K562 (cell line): ENCODE data around the gene PTPRM. TPM values are rescaled to one million over a fixed set of nuclear protein-coding genes. Genes with fewer than 3 reads are reported as not detected.

Experiments
- ATAC-seq: fragments of 200-7000 bp; cut with Tn5 transposase; 3 replicates; pipeline ENCODE4 v1.9.1; 2020; ENCODE audit warnings: moderate library complexity
- BruUV-seq: library from RNA; stranded (reverse); fragments of 400-500 nt; replicated peaks from 2 replicates; lab custom pipeline; 2021; lab: Mats Ljungman, UMichigan
- CTCF ChIA-PET: fragments of 300-600 bp; formaldehyde crosslinking; extraction: SDS; loops from one replicate; lab custom pipeline; 2021; ENCODE audit warnings: low intra/inter-chr PET ratio; lab: Yijun Ruan, JAX
- POLR2A ChIA-PET: fragments of 300-600, 350-650 bp; sonication (Branson Sonifier 250); formaldehyde crosslinking; extraction: SDS; loops from one replicate; lab custom pipeline; 2021; ENCODE audit warnings: antibody characterized with exemption, inconsistent platforms; lab: Yijun Ruan, JAX
- DNase-seq, 4 experiments: peaks; one replicate each; pipeline versions ENCODE4 v3.0.0 to v3.0.0-alpha.2; 2011 to 2018; ENCODE audit warnings: low spot score in 3 of 4, mixed read lengths in 3 of 4; ENCODE audit errors: extremely low read depth in 1 of 4
- FAIRE-seq: peaks from 2 replicates; lab custom pipeline; 2011; peaks lifted over from hg19 to GRCh38; lab: Jason Lieb, UNC
- H2AFZ ChIP-seq: 2 replicates; pipeline ENCODE4 v1.6.0; 2011; ENCODE audit warnings: low read depth, low read length, control low read depth, inconsistent platforms
- H3K27ac ChIP-seq: fragments of 200-600 bp; 3 replicates; pipeline ENCODE4 v1.8.0; 2011; ENCODE audit warnings: low read depth, mild to moderate bottlenecking, control low read depth, inconsistent platforms, low read length, moderate library complexity, mixed read lengths; ENCODE audit errors: extremely low read depth
- H3K27me3 ChIP-seq, 2 experiments: fragments of 300-600 bp in 1 of 2; 2 replicates in 1 of 2; 3 replicates in 1 of 2; pipeline versions ENCODE4 v1.6.0 to v1.8.0; 2011; ENCODE audit warnings: inconsistent platforms in 2 of 2, low read length in 2 of 2, mild to moderate bottlenecking in 1 of 2, mixed read lengths in 1 of 2, moderate library complexity in 1 of 2; ENCODE audit not compliant: control insufficient read depth in 2 of 2, insufficient read depth in 2 of 2
- H3K36me3 ChIP-seq: fragments of 300-600 bp; 3 replicates; pipeline ENCODE4 v1.8.0; 2011; ENCODE audit warnings: mild to moderate bottlenecking, low read length, inconsistent platforms; ENCODE audit not compliant: control insufficient read depth, insufficient read depth
- H3K4me1 ChIP-seq, 2 experiments: fragments of 200-600 bp in 1 of 2; replicated peaks in 1 of 2; 2 replicates in 1 of 2; 3 replicates in 1 of 2; pipeline versions ENCODE4 v1.5.1 to v1.8.0; 2011; ENCODE audit warnings: inconsistent platforms in 2 of 2, low read length in 2 of 2, mild to moderate bottlenecking in 1 of 2, mixed read lengths in 1 of 2, moderate library complexity in 1 of 2; ENCODE audit not compliant: control insufficient read depth in 2 of 2, insufficient read depth in 2 of 2
- H3K4me2 ChIP-seq: 2 replicates; pipeline ENCODE4 v1.6.1; 2011; ENCODE audit warnings: low read length, control low read depth, inconsistent platforms, mixed read lengths; ENCODE audit not compliant: insufficient read depth
- H3K4me3 ChIP-seq: fragments of 200-600 bp; sonication (generic), shearing (Covaris generic); 2 replicates; pipeline ENCODE4 v1.5.1; 2016; ENCODE audit warnings: control low read depth, inconsistent platforms
- H3K79me2 ChIP-seq: fragments of 200-600 bp; 3 replicates; pipeline ENCODE4 v1.8.0; 2011; ENCODE audit warnings: low read length, inconsistent platforms; ENCODE audit not compliant: control insufficient read depth, insufficient read depth
- H3K9ac ChIP-seq, 2 experiments: 2 replicates each; pipeline versions ENCODE4 v1.6.0 to v1.6.1; 2011; ENCODE audit warnings: low read depth in 2 of 2, low read length in 2 of 2, control low read depth in 1 of 2, inconsistent platforms in 1 of 2, mild to moderate bottlenecking in 1 of 2, mixed read lengths in 1 of 2; ENCODE audit not compliant: insufficient read depth in 1 of 2
- H3K9me1 ChIP-seq: one replicate; pipeline ENCODE4 v1.6.0; 2011; ENCODE audit warnings: inconsistent platforms, mild to moderate bottlenecking, low read length, moderate library complexity; ENCODE audit not compliant: control insufficient read depth, insufficient read depth
- H3K9me3 ChIP-seq: replicated peaks from 2 replicates; pipeline ENCODE4 v1.5.1; 2011; ENCODE audit warnings: low read depth, low read length, inconsistent platforms; ENCODE audit not compliant: control insufficient read depth, insufficient read depth
- H4K20me1 ChIP-seq: replicated peaks from 2 replicates; pipeline ENCODE4 v1.6.1; 2011; ENCODE audit warnings: low read length, inconsistent platforms, mixed read lengths; ENCODE audit not compliant: control insufficient read depth, insufficient read depth
- ARID2 ChIP-seq: fragments of 450-650 bp; IDR thresholded peaks from 2 replicates; pipeline ENCODE4 v1.6.1; 2017; ENCODE audit warnings: antibody characterized with exemption, mild to moderate bottlenecking
- BRD4 ChIP-seq: fragments of 200-600 bp; sonication (generic); IDR thresholded peaks from 2 replicates; pipeline ENCODE4 v1.6.1; 2017; ENCODE audit warnings: inconsistent platforms
- CEBPG ChIP-seq, 3 experiments: fragments of 200-800 bp in 1 of 3; sonication (Bioruptor generic) in 1 of 3; sonication (generic) in 1 of 3; formaldehyde crosslinking in 1 of 3; IDR thresholded peaks in 2 of 3; conservative IDR thresholded peaks in 1 of 3; 2 replicates each; pipeline versions ENCODE4 v1.6.1 to v1.8.0; 2016 to 2022; ENCODE audit warnings: missing compliant biosample characterization in 2 of 3, missing genetic modification characterization in 2 of 3, mild to moderate bottlenecking in 1 of 3, missing genetic modification reagents in 1 of 3
- EZH2 ChIP-seq: IDR thresholded peaks from 2 replicates; pipeline ENCODE4 v1.6.1; 2012; ENCODE audit warnings: low read depth, mild to moderate bottlenecking, inconsistent platforms, low read length, borderline replicate concordance
- RNF2 ChIP-seq: sonication (generic); IDR thresholded peaks from 2 replicates; pipeline ENCODE4 v1.6.1; 2016
- WGBS: fragments of 100-300 bp; shearing (Covaris generic); methylation state at CpG from one replicate; pipeline ENCODE4 v1.1.6; 2016; ENCODE audit warnings: low coverage, mixed read lengths; ENCODE audit not compliant: insufficient coverage; ENCODE audit errors: missing lambda C conversion rate; 5-methylcytosine and 5-hydroxymethylcytosine counted together
- in situ Hi-C: fragments of 300-500 bp; cut with MboI; formaldehyde crosslinking; loops from 4 replicates; pipeline ENCODE4 v1.15.0; 2018; ENCODE audit warnings: inconsistent platforms, mixed read lengths
- intact Hi-C: fragments of 100-400 bp; cut with micrococcal nuclease; formaldehyde crosslinking; loops from 2 replicates; pipeline ENCODE4 v1.14.2; 2022
- polyA plus RNA-seq, 8 experiments: library from polyadenylated mRNA; depleted of rRNA in 4 of 8; stranded (reverse) in 5 of 8; unstranded in 3 of 8; fragments of >200 nt; fragmentation: Nextera tagmentation in 2 of 8; fragmentation: Illumina TruSeq in 1 of 8; extraction: Ambion mirVana in 2 of 8; extraction: Trizol in 1 of 8; gene quantifications; 2 replicates each; pipeline versions ENCODE4 v1.2.1 to v1.2.3, GENCODE V29; 2011 to 2014; ENCODE audit warnings: inconsistent platforms in 1 of 8, missing spikeins in 1 of 8
- total RNA-seq, 7 experiments: library from RNA; depleted of rRNA in 6 of 7; stranded (reverse); fragments of >200 nt in 6 of 7; fragmentation: Illumina TruSeq in 2 of 7; extraction: Trizol in 2 of 7; gene quantifications; 2 replicates each; pipeline versions ENCODE4 v1.2.1 to v1.2.3, GENCODE V29; 2011 to 2021; ENCODE audit warnings: low replicate concordance in 1 of 7
- TF ChIP-seq, protein P1 (sequence below), 2 experiments: fragments of 200-800 bp in 1 of 2; sonication (Bioruptor generic) in 1 of 2; sonication (generic) in 1 of 2; formaldehyde crosslinking in 1 of 2; IDR thresholded peaks in 1 of 2; conservative IDR thresholded peaks in 1 of 2; 2 replicates each; pipeline versions ENCODE4 v1.5.0 to v1.6.1; 2016 to 2020; ENCODE audit warnings: missing compliant biosample characterization in 1 of 2, missing genetic modification characterization in 1 of 2, missing genetic modification reagents in 1 of 2
- TF ChIP-seq, protein P2 (sequence below): sonication (generic); formaldehyde crosslinking; IDR thresholded peaks from 2 replicates; pipeline ENCODE4 v1.8.0; 2022; ENCODE audit warnings: missing genetic modification reagents, mild to moderate bottlenecking, moderate library complexity, borderline replicate concordance
- TF ChIP-seq, protein P3 (sequence below): fragments of 450-650 bp; IDR thresholded peaks from 2 replicates; pipeline ENCODE4 v1.6.1; 2016; ENCODE audit warnings: antibody characterized with exemption

PTPRM gene
- total and polyA plus RNA-seq, 9 of the 15 experiments (the other 6 are each of a cell fraction or from before 2014, with no cell fraction given), result 0.03 to 0.16 (median 0.08) TPM; not detected in 3

- H2AFZ ChIP-seq, result no peak overlapping the region
- H3K4me2 ChIP-seq, result no peak overlapping the region
- peaks cover 0 to 15% of the 10 kb centered on the region in 2 experiments; a peak in 3 of 5 replicates for H3K4me1 ChIP-seq
- no peaks in the 10 kb centered on the region for H3K79me2 ChIP-seq
- H3K4me3 ChIP-seq, result peak overlapping the region; percentile 69
- 69% methylated on average over 35 of the region's 109 CpGs for WGBS
- FAIRE-seq (no peak), DNase-seq (no peak), ATAC-seq (no peak)
- no peaks in the 10 kb centered on the region for H3K9me1 ChIP-seq
- TF ChIP-seq, protein P1, sequence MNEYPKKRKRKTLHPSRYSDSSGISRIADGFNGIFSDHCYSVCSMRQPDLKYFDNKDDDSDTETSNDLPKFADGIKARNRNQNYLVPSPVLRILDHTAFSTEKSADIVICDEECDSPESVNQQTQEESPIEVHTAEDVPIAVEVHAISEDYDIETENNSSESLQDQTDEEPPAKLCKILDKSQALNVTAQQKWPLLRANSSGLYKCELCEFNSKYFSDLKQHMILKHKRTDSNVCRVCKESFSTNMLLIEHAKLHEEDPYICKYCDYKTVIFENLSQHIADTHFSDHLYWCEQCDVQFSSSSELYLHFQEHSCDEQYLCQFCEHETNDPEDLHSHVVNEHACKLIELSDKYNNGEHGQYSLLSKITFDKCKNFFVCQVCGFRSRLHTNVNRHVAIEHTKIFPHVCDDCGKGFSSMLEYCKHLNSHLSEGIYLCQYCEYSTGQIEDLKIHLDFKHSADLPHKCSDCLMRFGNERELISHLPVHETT (CRISPR knock-in tag; conservative IDR thresholded peaks at IDR 0.05 in 1 of 2, IDR thresholded peaks at IDR 0.05 in 1 of 2), result no peak
- TF ChIP-seq EZH2 (no peak), ARID2 (no peak), BRD4 (no peak), CEBPG (CRISPR knock-in tag; IDR thresholded peaks at IDR 0.05) (no peak), CEBPG (tag; conservative IDR thresholded peaks at IDR 0.05 in 1 of 2, IDR thresholded peaks at IDR 0.05 in 1 of 2) (no peak), RNF2 (no peak)
- TF ChIP-seq, protein P2, sequence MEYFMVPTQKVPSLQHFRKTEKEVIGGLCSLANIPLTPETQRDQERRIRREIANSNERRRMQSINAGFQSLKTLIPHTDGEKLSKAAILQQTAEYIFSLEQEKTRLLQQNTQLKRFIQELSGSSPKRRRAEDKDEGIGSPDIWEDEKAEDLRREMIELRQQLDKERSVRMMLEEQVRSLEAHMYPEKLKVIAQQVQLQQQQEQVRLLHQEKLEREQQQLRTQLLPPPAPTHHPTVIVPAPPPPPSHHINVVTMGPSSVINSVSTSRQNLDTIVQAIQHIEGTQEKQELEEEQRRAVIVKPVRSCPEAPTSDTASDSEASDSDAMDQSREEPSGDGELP, result no peak
- TF ChIP-seq, protein P3, sequence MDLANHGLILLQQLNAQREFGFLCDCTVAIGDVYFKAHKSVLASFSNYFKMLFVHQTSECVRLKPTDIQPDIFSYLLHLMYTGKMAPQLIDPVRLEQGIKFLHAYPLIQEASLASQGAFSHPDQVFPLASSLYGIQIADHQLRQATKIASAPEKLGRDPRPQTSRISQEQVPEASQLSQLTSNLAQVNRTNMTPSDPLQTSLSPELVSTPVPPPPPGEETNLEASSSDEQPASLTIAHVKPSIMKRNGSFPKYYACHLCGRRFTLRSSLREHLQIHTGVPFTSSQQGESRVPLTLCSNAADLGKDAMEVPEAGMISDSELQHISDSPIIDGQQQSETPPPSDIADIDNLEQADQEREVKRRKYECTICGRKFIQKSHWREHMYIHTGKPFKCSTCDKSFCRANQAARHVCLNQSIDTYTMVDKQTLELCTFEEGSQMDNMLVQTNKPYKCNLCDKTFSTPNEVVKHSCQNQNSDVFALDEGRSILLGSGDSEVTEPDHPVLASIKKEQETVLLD, result no peak
- POLR2A ChIA-PET, result interaction anchor here (1.1 kb wide), 1 partner anchor 40 kb away, joined by 3 read pairs; no protein-coding TSS in a partner anchor
- intact Hi-C loops (loop anchor here (10.0 kb wide), 1 partner anchor 293 kb away; no protein-coding TSS in a partner anchor), in situ Hi-C loops (no loop called here)
- no peaks in the 10 kb centered on the region for H3K36me3 ChIP-seq
- no TSS peak for BruUV-seq
- peaks cover 0 to 11% of the 10 kb centered on the region in 2 experiments; a peak in 2 of 5 replicates for H3K27me3 ChIP-seq
- H3K27ac ChIP-seq, result no peak overlapping the region
- CTCF ChIA-PET, result no interaction called here
- no peaks in the 10 kb centered on the region for H3K9me3 ChIP-seq
- H4K20me1 ChIP-seq, result no peaks in the 10 kb centered on the region
- peak overlapping the region in 1 of 2 experiments; percentile 61; a peak in 2 of 4 replicates for H3K9ac ChIP-seq
Observed at GRCh38 chr18:7567474-7568425, 634 bp downstream of the PTPRM start.
